HepG2 (cell line): Measurements from ENCODE around the gene GPT2. TPM values are rescaled to one million over a fixed set of nuclear protein-coding genes. Genes with fewer than 3 reads are reported as not detected.
A peak's percentile ranks its signal among the peaks of the same experiment; 100 is the strongest.

Source experiments
- ATAC-seq: fragments of 200-7000 bp; cut with Tn5 transposase; 3 replicates; pipeline ENCODE4 v1.9.1; 2020; ENCODE audit warnings: mild to moderate bottlenecking, moderate library complexity
- BruUV-seq: library from RNA; stranded (reverse); fragments of 400-500 nt; replicated peaks from 2 replicates; lab custom pipeline; 2021; lab: Mats Ljungman, UMichigan
- CTCF ChIA-PET: fragments of 300-600 bp; formaldehyde crosslinking; extraction: SDS; loops from one replicate; lab custom pipeline; 2021; ENCODE audit warnings: low total read pairs, inconsistent platforms, low intra/inter-chr PET ratio; lab: Yijun Ruan, JAX
- POLR2A ChIA-PET: fragments of 350-600 bp; sonication (Branson Sonifier 250); formaldehyde crosslinking; loops from one replicate; lab custom pipeline; 2020; ENCODE audit warnings: antibody characterized with exemption, inconsistent platforms; lab: Yijun Ruan, JAX
- DNase-seq: peaks from one replicate; pipeline ENCODE4 v3.0.0-alpha.2; 2015; ENCODE audit warnings: low spot score
- FAIRE-seq: peaks from 3 replicates; lab custom pipeline; 2011; peaks lifted over from hg19 to GRCh38; lab: Jason Lieb, UNC
- H2AFZ ChIP-seq: one replicate; pipeline ENCODE4 v1.6.1; 2011; ENCODE audit warnings: low read length, inconsistent platforms
- H3K27ac ChIP-seq: fragments of 300-600 bp; 3 replicates; pipeline ENCODE4 v1.8.0; 2011; ENCODE audit warnings: mixed run types, mild to moderate bottlenecking, mixed read lengths, low read length, inconsistent platforms; ENCODE audit not compliant: insufficient read depth; ENCODE audit errors: extremely low read length
- H3K27me3 ChIP-seq, 2 experiments: fragments of 200-600 bp in 1 of 2; 2 replicates in 1 of 2; 3 replicates in 1 of 2; pipeline versions ENCODE4 v1.6.0 to v1.8.0; 2011; ENCODE audit warnings: low read length in 2 of 2, mild to moderate bottlenecking in 2 of 2, moderate library complexity in 2 of 2, inconsistent platforms in 1 of 2; ENCODE audit not compliant: insufficient read depth in 2 of 2, control insufficient read depth in 1 of 2
- H3K36me3 ChIP-seq, 2 experiments: fragments of 200-600 bp in 1 of 2; replicated peaks in 1 of 2; 2 replicates in 1 of 2; 3 replicates in 1 of 2; pipeline versions ENCODE4 v1.5.1 to v1.8.0; 2011; ENCODE audit warnings: low read length in 2 of 2, inconsistent platforms in 1 of 2; ENCODE audit not compliant: insufficient read depth in 2 of 2, control insufficient read depth in 1 of 2
- H3K4me1 ChIP-seq: 2 replicates; pipeline ENCODE4 v1.5.1; 2012; ENCODE audit warnings: low read length, inconsistent platforms; ENCODE audit not compliant: insufficient read depth
- H3K4me2 ChIP-seq: 2 replicates; pipeline ENCODE4 v1.6.0; 2011; ENCODE audit warnings: low read depth, low read length, inconsistent platforms
- H3K4me3 ChIP-seq, 3 experiments: fragments of 200-600 bp in 1 of 3; sonication (generic), shearing (Covaris generic) in 1 of 3; replicated peaks in 1 of 3; 2 replicates each; pipeline ENCODE4 v1.5.1; 2011 to 2016; ENCODE audit warnings: low read length in 3 of 3, inconsistent platforms in 2 of 3, low read depth in 2 of 3, mild to moderate bottlenecking in 2 of 3, control low read depth in 1 of 3, mixed read lengths in 1 of 3; ENCODE audit not compliant: insufficient read depth in 1 of 3
- H3K79me2 ChIP-seq: one replicate; pipeline ENCODE4 v1.6.1; 2011; ENCODE audit warnings: low read length, inconsistent platforms; ENCODE audit not compliant: insufficient read depth
- H3K9ac ChIP-seq: 2 replicates; pipeline ENCODE4 v1.6.0; 2011; ENCODE audit warnings: mild to moderate bottlenecking, low read depth, low read length, inconsistent platforms; ENCODE audit not compliant: insufficient read depth
- H3K9me3 ChIP-seq: 2 replicates; pipeline ENCODE4 v1.5.1; 2012; ENCODE audit warnings: mild to moderate bottlenecking, low read length
- H4K20me1 ChIP-seq: 2 replicates; pipeline ENCODE4 v1.6.0; 2011; ENCODE audit warnings: inconsistent platforms, mild to moderate bottlenecking, low read length, moderate library complexity; ENCODE audit not compliant: insufficient read depth
- ATM ChIP-seq: fragments of 450-650 bp; IDR thresholded peaks from 2 replicates; pipeline ENCODE4 v1.7.1; 2017; ENCODE audit warnings: mild to moderate bottlenecking, borderline replicate concordance
- DR1 ChIP-seq: sonication (generic); formaldehyde crosslinking; IDR thresholded peaks from 2 replicates; pipeline ENCODE4 v1.8.0; 2021; ENCODE audit warnings: mild to moderate bottlenecking, missing genetic modification reagents, inconsistent platforms
- HMG20B ChIP-seq: conservative IDR thresholded peaks from 2 replicates; pipeline ENCODE4 v1.6.1; 2016; ENCODE audit warnings: missing genetic modification reagents, missing compliant biosample characterization
- KLF11 ChIP-seq: IDR thresholded peaks from 2 replicates; pipeline ENCODE4 v1.6.1; 2016; ENCODE audit warnings: missing compliant biosample characterization
- NKX3-1 ChIP-seq: sonication (generic); formaldehyde crosslinking; IDR thresholded peaks from 2 replicates; pipeline ENCODE4 v1.5.0; 2020; ENCODE audit warnings: missing genetic modification reagents
- POLR2G ChIP-seq: fragments of 200-400 bp; formaldehyde crosslinking; IDR thresholded peaks from 2 replicates; pipeline ENCODE4 v1.6.1; 2018; ENCODE audit warnings: mild to moderate bottlenecking, low read depth, low read length, moderate library complexity
- ZNF230 ChIP-seq: sonication (generic); formaldehyde crosslinking; IDR thresholded peaks from 2 replicates; pipeline ENCODE4 v1.4.0; 2020; ENCODE audit warnings: mild to moderate bottlenecking, missing genetic modification reagents
- ZNF607 ChIP-seq: sonication (generic); formaldehyde crosslinking; IDR thresholded peaks from 2 replicates; pipeline ENCODE4 v1.5.1; 2020; ENCODE audit warnings: missing genetic modification reagents, mild to moderate bottlenecking, borderline replicate concordance
- WGBS: methylation state at CpG from one replicate; pipeline ENCODE4 v1.1.6; 2017; ENCODE audit warnings: low lambda C conversion rate; 5-methylcytosine and 5-hydroxymethylcytosine counted together
- in situ Hi-C: cut with HindIII; loops from 2 replicates; pipeline ENCODE4 v1.10.0; 2017; ENCODE audit warnings: low pct_unique_long_range_greater_than_20kb; ENCODE audit not compliant: extremely low pct_ligation_motif_present
- intact Hi-C: fragments of 100-400 bp; cut with micrococcal nuclease; formaldehyde crosslinking; loops from one replicate; pipeline ENCODE4 v1.10.0; 2022; ENCODE audit not compliant: unreplicated experiment
- polyA plus RNA-seq, 8 experiments: library from polyadenylated mRNA; depleted of rRNA in 3 of 8; stranded (reverse) in 7 of 8; unstranded in 1 of 8; fragments of >200 nt; fragmentation: Illumina TruSeq in 4 of 8; extraction: Trizol in 4 of 8; gene quantifications; 2 replicates each; pipeline versions ENCODE4 v1.2.1 to v1.2.3, GENCODE V29; 2011 to 2016; ENCODE audit warnings: low read depth in 4 of 8, missing spikeins in 1 of 8, mixed read lengths in 1 of 8; ENCODE audit not compliant: insufficient read depth in 1 of 8
- total RNA-seq, 5 experiments: library from RNA; depleted of rRNA; stranded (reverse); fragments of >200 nt; fragmentation: Illumina TruSeq; extraction: Trizol; gene quantifications; 2 replicates each; pipeline ENCODE4 v1.2.3, GENCODE V29; 2016; ENCODE audit warnings: low read depth in 1 of 5
- TF ChIP-seq, protein P1 (sequence below): sonication (generic); formaldehyde crosslinking; conservative IDR thresholded peaks from 2 replicates; pipeline ENCODE4 v1.4.0; 2020; ENCODE audit warnings: mild to moderate bottlenecking, missing genetic modification reagents, moderate library complexity
- TF ChIP-seq, protein P2 (sequence below): sonication (generic); formaldehyde crosslinking; IDR thresholded peaks from 2 replicates; pipeline ENCODE4 v1.4.0; 2020; ENCODE audit warnings: missing genetic modification reagents
- TF ChIP-seq, protein P3 (sequence below): sonication (generic); formaldehyde crosslinking; IDR thresholded peaks from 2 replicates; pipeline ENCODE4 v1.5.1; 2020; ENCODE audit warnings: mild to moderate bottlenecking, missing genetic modification reagents
- TF ChIP-seq, protein P4 (sequence below): sonication (generic); formaldehyde crosslinking; IDR thresholded peaks from 2 replicates; pipeline ENCODE4 v1.4.0; 2020; ENCODE audit warnings: missing genetic modification reagents

The GPT2 gene
- total and polyA plus RNA-seq, 2 of the 13 experiments (the other 11 are each of a cell fraction or from before 2014, with no cell fraction given), result 138 to 267 TPM

- intact Hi-C loops (no loop called here), in situ Hi-C loops (no loop called here)
- ATAC-seq, result no peak
- Histone ChIP-seq H2AFZ (no peak overlapping the region), H3K4me3 (no peak overlapping the region), H3K9me3 (no peaks in the 10 kb centered on the region), H3K4me2 (no peak overlapping the region), H4K20me1 (peaks cover 37% of the 10 kb centered on the region), H3K79me2 (no peaks in the 10 kb centered on the region), H3K27ac (no peak overlapping the region), H3K4me1 (peaks cover 22% of the 10 kb centered on the region), H3K36me3 (peaks cover 69 to 93% of the 10 kb centered on the region in 2 experiments), H3K9ac (no peak overlapping the region), H3K27me3 (no peaks in the 10 kb centered on the region)
- BruUV-seq, result no TSS peak
- CTCF ChIA-PET, result no interaction called here
- no peak for FAIRE-seq
- POLR2A ChIA-PET, result no interaction called here
- DNase-seq, result no peak
- 95% methylated on average over 14 of the region's 19 CpGs for WGBS
- TF ChIP-seq, protein P1, sequence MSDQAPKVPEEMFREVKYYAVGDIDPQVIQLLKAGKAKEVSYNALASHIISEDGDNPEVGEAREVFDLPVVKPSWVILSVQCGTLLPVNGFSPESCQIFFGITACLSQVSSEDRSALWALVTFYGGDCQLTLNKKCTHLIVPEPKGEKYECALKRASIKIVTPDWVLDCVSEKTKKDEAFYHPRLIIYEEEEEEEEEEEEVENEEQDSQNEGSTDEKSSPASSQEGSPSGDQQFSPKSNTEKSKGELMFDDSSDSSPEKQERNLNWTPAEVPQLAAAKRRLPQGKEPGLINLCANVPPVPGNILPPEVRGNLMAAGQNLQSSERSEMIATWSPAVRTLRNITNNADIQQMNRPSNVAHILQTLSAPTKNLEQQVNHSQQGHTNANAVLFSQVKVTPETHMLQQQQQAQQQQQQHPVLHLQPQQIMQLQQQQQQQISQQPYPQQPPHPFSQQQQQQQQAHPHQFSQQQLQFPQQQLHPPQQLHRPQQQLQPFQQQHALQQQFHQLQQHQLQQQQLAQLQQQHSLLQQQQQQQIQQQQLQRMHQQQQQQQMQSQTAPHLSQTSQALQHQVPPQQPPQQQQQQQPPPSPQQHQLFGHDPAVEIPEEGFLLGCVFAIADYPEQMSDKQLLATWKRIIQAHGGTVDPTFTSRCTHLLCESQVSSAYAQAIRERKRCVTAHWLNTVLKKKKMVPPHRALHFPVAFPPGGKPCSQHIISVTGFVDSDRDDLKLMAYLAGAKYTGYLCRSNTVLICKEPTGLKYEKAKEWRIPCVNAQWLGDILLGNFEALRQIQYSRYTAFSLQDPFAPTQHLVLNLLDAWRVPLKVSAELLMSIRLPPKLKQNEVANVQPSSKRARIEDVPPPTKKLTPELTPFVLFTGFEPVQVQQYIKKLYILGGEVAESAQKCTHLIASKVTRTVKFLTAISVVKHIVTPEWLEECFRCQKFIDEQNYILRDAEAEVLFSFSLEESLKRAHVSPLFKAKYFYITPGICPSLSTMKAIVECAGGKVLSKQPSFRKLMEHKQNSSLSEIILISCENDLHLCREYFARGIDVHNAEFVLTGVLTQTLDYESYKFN (CRISPR knock-in tag), result no peak
- TF ChIP-seq DR1, result no peak
- TF ChIP-seq, protein P2, sequence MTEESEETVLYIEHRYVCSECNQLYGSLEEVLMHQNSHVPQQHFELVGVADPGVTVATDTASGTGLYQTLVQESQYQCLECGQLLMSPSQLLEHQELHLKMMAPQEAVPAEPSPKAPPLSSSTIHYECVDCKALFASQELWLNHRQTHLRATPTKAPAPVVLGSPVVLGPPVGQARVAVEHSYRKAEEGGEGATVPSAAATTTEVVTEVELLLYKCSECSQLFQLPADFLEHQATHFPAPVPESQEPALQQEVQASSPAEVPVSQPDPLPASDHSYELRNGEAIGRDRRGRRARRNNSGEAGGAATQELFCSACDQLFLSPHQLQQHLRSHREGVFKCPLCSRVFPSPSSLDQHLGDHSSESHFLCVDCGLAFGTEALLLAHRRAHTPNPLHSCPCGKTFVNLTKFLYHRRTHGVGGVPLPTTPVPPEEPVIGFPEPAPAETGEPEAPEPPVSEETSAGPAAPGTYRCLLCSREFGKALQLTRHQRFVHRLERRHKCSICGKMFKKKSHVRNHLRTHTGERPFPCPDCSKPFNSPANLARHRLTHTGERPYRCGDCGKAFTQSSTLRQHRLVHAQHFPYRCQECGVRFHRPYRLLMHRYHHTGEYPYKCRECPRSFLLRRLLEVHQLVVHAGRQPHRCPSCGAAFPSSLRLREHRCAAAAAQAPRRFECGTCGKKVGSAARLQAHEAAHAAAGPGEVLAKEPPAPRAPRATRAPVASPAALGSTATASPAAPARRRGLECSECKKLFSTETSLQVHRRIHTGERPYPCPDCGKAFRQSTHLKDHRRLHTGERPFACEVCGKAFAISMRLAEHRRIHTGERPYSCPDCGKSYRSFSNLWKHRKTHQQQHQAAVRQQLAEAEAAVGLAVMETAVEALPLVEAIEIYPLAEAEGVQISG (CRISPR knock-in tag), result no peak
- 0 out of 2 replicates have a peak, but pooled peaks have one; percentile 15 for TF ChIP-seq POLR2G
- TF ChIP-seq, protein P3, sequence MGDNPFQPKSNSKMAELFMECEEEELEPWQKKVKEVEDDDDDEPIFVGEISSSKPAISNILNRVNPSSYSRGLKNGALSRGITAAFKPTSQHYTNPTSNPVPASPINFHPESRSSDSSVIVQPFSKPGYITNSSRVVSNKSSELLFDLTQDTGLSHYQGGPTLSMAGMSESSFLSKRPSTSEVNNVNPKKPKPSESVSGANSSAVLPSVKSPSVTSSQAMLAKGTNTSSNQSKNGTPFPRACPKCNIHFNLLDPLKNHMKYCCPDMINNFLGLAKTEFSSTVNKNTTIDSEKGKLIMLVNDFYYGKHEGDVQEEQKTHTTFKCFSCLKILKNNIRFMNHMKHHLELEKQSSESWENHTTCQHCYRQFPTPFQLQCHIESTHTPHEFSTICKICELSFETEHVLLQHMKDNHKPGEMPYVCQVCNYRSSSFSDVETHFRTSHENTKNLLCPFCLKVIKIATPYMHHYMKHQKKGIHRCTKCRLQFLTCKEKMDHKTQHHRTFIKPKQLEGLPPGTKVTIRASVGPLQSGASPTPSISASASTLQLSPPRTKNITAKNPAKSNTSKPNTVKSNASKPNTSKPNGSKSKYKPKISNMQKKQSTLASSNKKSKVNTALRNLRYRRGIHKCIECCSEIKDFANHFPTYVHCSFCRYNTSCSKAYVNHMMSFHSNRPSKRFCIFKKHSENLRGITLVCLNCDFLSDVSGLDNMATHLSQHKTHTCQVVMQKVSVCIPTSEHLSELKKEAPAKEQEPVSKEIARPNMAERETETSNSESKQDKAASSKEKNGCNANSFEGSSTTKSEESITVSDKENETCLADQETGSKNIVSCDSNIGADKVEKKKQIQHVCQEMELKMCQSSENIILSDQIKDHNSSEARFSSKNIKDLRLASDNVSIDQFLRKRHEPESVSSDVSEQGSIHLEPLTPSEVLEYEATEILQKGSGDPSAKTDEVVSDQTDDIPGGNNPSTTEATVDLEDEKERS, result no peak
- TF ChIP-seq ZNF230 (CRISPR knock-in tag), result no peak
- TF ChIP-seq ATM, result no peak
- TF ChIP-seq KLF11 (CRISPR knock-in tag), result no peak
- no peak for TF ChIP-seq HMG20B
- TF ChIP-seq NKX3-1 (CRISPR knock-in tag), result no peak
- TF ChIP-seq, protein P4, sequence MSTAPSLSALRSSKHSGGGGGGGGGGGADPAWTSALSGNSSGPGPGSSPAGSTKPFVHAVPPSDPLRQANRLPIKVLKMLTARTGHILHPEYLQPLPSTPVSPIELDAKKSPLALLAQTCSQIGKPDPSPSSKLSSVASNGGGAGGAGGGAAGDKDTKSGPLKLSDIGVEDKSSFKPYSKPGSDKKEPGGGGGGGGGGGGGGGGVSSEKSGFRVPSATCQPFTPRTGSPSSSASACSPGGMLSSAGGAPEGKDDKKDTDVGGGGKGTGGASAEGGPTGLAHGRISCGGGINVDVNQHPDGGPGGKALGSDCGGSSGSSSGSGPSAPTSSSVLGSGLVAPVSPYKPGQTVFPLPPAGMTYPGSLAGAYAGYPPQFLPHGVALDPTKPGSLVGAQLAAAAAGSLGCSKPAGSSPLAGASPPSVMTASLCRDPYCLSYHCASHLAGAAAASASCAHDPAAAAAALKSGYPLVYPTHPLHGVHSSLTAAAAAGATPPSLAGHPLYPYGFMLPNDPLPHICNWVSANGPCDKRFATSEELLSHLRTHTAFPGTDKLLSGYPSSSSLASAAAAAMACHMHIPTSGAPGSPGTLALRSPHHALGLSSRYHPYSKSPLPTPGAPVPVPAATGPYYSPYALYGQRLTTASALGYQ (CRISPR knock-in tag), result no peak
- TF ChIP-seq ZNF607 (CRISPR knock-in tag), result 0 out of 2 replicates have a peak, but pooled peaks have one; percentile 16
These were observed 39.5 kb downstream of the GPT2 start for GRCh38 chr16:46923513-46924295.
